ENCODE measurements around the gene REXO4. TPM values are rescaled to one million over a fixed set of nuclear protein-coding genes. Genes with fewer than 3 reads are reported as not detected.

The REXO4 gene
- polyA plus RNA-seq, 1 of the 3 experiments (the other 2 are of a cell fraction) = 37.3 TPM

DNA sequence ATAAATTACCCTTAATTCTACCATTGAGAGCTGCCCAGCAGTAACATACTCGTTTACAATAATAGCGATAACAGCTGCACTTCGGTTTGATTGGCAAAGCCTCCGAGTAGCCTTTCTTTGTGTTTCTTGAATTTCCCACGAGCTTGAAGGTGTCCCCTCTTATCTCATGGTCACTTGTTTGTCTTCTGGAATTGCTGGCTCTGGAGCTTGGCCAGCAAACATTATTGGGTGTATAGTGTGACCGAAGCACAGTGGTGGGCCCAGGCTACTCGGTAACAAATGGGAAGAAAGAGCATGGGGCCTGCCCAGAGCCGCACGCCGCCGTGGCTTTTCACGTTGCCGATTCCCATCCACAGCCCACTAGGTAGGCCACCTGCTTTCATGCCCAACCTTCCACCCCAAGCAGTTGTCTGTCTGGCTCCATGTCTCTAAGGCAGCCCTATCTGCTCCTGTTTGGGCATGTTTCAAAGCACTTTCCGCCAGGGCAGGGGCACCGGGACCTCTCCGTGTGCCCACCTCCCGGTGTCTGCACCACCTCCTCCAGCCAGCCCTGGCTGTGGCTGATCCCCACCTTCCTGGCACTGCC is 33.0 kb downstream of the REXO4 start:
- no peak overlapping the region for H3K4me3 ChIP-seq (ENCODE audit: low read depth in 2 of 2, low read length in 1 of 2)
- H3K9me3 ChIP-seq = no peaks in the 10 kb centered on the region
- H3K27me3 ChIP-seq (ENCODE audit: insufficient read depth) = no peaks in the 10 kb centered on the region
- no peak overlapping the region for H3K4me2 ChIP-seq
- DNase-seq = no peak
- H3K36me3 ChIP-seq (replicated peaks in 1 of 2; ENCODE audit: control insufficient read depth in 1 of 2, insufficient read depth in 2 of 2, low read length in 1 of 2) = no peaks in the 10 kb centered on the region
- no peak overlapping the region for H3K9ac ChIP-seq
- POLR2A ChIA-PET = no interaction called here
- CTCF ChIA-PET = interaction anchor here (1.2 to 1.3 kb wide), 2 partner anchors 100 to 102 kb away, joined by 4 to 6 read pairs; no protein-coding TSS in a partner anchor
- TF ChIP-seq USF1 (IDR thresholded peaks at IDR 0.05; ENCODE audit: borderline replicate concordance, low read depth) (no peak), IRF3 (IDR thresholded peaks at IDR 0.05; ENCODE audit: low read depth, low read length) (no peak), ELF1 (IDR thresholded peaks at IDR 0.05) (no peak), REST (IDR thresholded peaks at IDR 0.05; ENCODE audit: low read depth, low read length) (no peak), SIN3A (IDR thresholded peaks at IDR 0.05; ENCODE audit: borderline replicate concordance, low read depth, low read length) (no peak), MXI1 (IDR thresholded peaks at IDR 0.05; ENCODE audit: low read depth, low read length) (no peak), TEAD4 (IDR thresholded peaks at IDR 0.05; ENCODE audit: borderline replicate concordance, insufficient read depth) (no peak), CHD2 (IDR thresholded peaks at IDR 0.05; ENCODE audit: low read length, partially characterized antibody) (no peak), RXRA (IDR thresholded peaks at IDR 0.05; ENCODE audit: borderline replicate concordance, low read depth) (no peak), FOXM1 (IDR thresholded peaks at IDR 0.05; ENCODE audit: low read depth) (no peak), SMC3 (IDR thresholded peaks at IDR 0.05; ENCODE audit: low read depth, low read length) (no peak), EP300 (IDR thresholded peaks at IDR 0.05; ENCODE audit: borderline replicate concordance in 1 of 2, low read depth in 1 of 2, low read length in 1 of 2) (no peak), NFIC (IDR thresholded peaks at IDR 0.05; ENCODE audit: borderline replicate concordance) (no peak), EZH2phosphoT487 (IDR thresholded peaks at IDR 0.05; ENCODE audit: borderline replicate concordance, low read depth) (no peak), NRF1 (IDR thresholded peaks at IDR 0.05; ENCODE audit: low read depth, low read length) (no peak), YY1 (IDR thresholded peaks at IDR 0.05; ENCODE audit: low read depth) (no peak)
- TF ChIP-seq, protein P1, sequence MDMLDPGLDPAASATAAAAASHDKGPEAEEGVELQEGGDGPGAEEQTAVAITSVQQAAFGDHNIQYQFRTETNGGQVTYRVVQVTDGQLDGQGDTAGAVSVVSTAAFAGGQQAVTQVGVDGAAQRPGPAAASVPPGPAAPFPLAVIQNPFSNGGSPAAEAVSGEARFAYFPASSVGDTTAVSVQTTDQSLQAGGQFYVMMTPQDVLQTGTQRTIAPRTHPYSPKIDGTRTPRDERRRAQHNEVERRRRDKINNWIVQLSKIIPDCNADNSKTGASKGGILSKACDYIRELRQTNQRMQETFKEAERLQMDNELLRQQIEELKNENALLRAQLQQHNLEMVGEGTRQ (IDR thresholded peaks at IDR 0.05; ENCODE audit: borderline replicate concordance, low read depth, low read length) = no peak
- TF ChIP-seq, protein P2, sequence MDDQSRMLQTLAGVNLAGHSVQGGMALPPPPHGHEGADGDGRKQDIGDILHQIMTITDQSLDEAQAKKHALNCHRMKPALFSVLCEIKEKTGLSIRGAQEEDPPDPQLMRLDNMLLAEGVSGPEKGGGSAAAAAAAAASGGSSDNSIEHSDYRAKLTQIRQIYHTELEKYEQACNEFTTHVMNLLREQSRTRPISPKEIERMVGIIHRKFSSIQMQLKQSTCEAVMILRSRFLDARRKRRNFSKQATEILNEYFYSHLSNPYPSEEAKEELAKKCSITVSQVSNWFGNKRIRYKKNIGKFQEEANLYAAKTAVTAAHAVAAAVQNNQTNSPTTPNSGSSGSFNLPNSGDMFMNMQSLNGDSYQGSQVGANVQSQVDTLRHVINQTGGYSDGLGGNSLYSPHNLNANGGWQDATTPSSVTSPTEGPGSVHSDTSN (IDR thresholded peaks at IDR 0.05) = no peak
- TF ChIP-seq, protein P3, sequence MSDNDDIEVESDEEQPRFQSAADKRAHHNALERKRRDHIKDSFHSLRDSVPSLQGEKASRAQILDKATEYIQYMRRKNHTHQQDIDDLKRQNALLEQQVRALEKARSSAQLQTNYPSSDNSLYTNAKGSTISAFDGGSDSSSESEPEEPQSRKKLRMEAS (IDR thresholded peaks at IDR 0.05; ENCODE audit: low read depth) = no peak
- TF ChIP-seq, protein P4, sequence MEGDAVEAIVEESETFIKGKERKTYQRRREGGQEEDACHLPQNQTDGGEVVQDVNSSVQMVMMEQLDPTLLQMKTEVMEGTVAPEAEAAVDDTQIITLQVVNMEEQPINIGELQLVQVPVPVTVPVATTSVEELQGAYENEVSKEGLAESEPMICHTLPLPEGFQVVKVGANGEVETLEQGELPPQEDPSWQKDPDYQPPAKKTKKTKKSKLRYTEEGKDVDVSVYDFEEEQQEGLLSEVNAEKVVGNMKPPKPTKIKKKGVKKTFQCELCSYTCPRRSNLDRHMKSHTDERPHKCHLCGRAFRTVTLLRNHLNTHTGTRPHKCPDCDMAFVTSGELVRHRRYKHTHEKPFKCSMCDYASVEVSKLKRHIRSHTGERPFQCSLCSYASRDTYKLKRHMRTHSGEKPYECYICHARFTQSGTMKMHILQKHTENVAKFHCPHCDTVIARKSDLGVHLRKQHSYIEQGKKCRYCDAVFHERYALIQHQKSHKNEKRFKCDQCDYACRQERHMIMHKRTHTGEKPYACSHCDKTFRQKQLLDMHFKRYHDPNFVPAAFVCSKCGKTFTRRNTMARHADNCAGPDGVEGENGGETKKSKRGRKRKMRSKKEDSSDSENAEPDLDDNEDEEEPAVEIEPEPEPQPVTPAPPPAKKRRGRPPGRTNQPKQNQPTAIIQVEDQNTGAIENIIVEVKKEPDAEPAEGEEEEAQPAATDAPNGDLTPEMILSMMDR (IDR thresholded peaks at IDR 0.05) = no peak
- no peak overlapping the region for H2AFZ ChIP-seq (ENCODE audit: low read depth)
- no peaks in the 10 kb centered on the region for H4K20me1 ChIP-seq (ENCODE audit: insufficient read depth)
- 81% methylated on average over 13 of the region's 17 CpGs for WGBS (ENCODE audit: low lambda C conversion rate)
- H3K27ac ChIP-seq (ENCODE audit: low read depth in 2 of 2, low read length in 1 of 2) = no peak overlapping the region
- H3K79me2 ChIP-seq (ENCODE audit: insufficient read depth) = no peaks in the 10 kb centered on the region
- H3F3A ChIP-seq (replicated peaks; ENCODE audit: insufficient read depth) = no peaks in the 10 kb centered on the region
- H3K9me2 ChIP-seq = no peaks in the 10 kb centered on the region
- H3K4me1 ChIP-seq (ENCODE audit: control insufficient read depth in 1 of 2, insufficient read depth in 2 of 2, low read depth in 1 of 2, low read length in 1 of 2) = no peaks in the 10 kb centered on the region
